ENCODE measurements around the gene DHDDS.

- TF ChIP-seq ARNT (IDR thresholded peaks at IDR 0.05) (no peak), FOXM1 (IDR thresholded peaks at IDR 0.05; ENCODE audit: borderline replicate concordance) (no peak), SUZ12 (IDR thresholded peaks at IDR 0.05) (no peak), SP1 (IDR thresholded peaks at IDR 0.05) (no peak), BHLHE40 (IDR thresholded peaks at IDR 0.05; ENCODE audit: borderline replicate concordance) (no peak), FOXA1 (IDR thresholded peaks at IDR 0.05) (no peak), ELF4 (IDR thresholded peaks at IDR 0.05) (no peak), ZNF384 (IDR thresholded peaks at IDR 0.05) (no peak), TARDBP (IDR thresholded peaks at IDR 0.05) (no peak)
These were observed 61.8 kb downstream of the DHDDS start for GRCh38 chr1:26493938-26494337.

Measured in HEK293T (cell line).